Lower leg skin (tissue), 4 donors: Measurements from ENCODE around the gene RNF128. TPM values are rescaled to one million over a fixed set of nuclear protein-coding genes. Genes with fewer than 3 reads are reported as not detected.

ENCODE experiments used
- DNase-seq, 2 donors: peaks; one replicate each; pipeline ENCODE4 v3.0.0-alpha.2; 2019; ENCODE audit warnings: low spot score in 2 of 2
- H3K4me3 ChIP-seq: fragments of 200-600 bp; sonication (generic); 2 replicates; pipeline ENCODE4 v1.5.1; 2017; ENCODE audit warnings: mild to moderate bottlenecking, low read depth; ENCODE audit not compliant: poor library complexity, severe bottlenecking
- POLR2A ChIP-seq, 2 donors: fragments of 450-650 bp; IDR thresholded peaks; one replicate each; pipeline ENCODE4 v1.6.1; 2016 to 2017; ENCODE audit warnings: antibody characterized with exemption in 2 of 2, mild to moderate bottlenecking in 1 of 2, moderate library complexity in 1 of 2
- WGBS, 2 donors: methylation state at CpG; one replicate each; pipeline ENCODE4 v1.1.5; 2018; 5-methylcytosine and 5-hydroxymethylcytosine counted together
- intact Hi-C: fragments of 100-400 bp; cut with DNase I; formaldehyde crosslinking; loops from one replicate; pipeline ENCODE4 v1.15.0; 2023; ENCODE audit warnings: low total_unique reads
- total RNA-seq, 4 donors: library from RNA; depleted of rRNA; stranded (reverse); fragments of >200 nt; gene quantifications; one replicate each; pipeline ENCODE4 v1.1.0, GENCODE V29; 2016
- TF ChIP-seq, protein P1 (sequence below), 3 donors: fragments of 450-650 bp; IDR thresholded peaks; one replicate each; pipeline ENCODE4 v1.5.1; 2016; ENCODE audit warnings: antibody characterized with exemption in 3 of 3, mild to moderate bottlenecking in 3 of 3, moderate library complexity in 2 of 3

The RNF128 gene
- total RNA-seq, 4 donors from 2014 or later: 9.6 to 24.5 (median 16.0) TPM

- no peak overlapping the region for H3K4me3 ChIP-seq
- no peak for TF ChIP-seq POLR2A (IDR thresholded peaks at IDR 0.05)
- TF ChIP-seq, protein P1, sequence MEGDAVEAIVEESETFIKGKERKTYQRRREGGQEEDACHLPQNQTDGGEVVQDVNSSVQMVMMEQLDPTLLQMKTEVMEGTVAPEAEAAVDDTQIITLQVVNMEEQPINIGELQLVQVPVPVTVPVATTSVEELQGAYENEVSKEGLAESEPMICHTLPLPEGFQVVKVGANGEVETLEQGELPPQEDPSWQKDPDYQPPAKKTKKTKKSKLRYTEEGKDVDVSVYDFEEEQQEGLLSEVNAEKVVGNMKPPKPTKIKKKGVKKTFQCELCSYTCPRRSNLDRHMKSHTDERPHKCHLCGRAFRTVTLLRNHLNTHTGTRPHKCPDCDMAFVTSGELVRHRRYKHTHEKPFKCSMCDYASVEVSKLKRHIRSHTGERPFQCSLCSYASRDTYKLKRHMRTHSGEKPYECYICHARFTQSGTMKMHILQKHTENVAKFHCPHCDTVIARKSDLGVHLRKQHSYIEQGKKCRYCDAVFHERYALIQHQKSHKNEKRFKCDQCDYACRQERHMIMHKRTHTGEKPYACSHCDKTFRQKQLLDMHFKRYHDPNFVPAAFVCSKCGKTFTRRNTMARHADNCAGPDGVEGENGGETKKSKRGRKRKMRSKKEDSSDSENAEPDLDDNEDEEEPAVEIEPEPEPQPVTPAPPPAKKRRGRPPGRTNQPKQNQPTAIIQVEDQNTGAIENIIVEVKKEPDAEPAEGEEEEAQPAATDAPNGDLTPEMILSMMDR (IDR thresholded peaks at IDR 0.05): no peak
- no peak for DNase-seq
- intact Hi-C loops: no loop called here
- WGBS, 2 donors: 50 to 58% methylated on average over 3 of the region's 3 CpGs
These were observed 27.8 kb upstream of the RNF128 start for GRCh38 chrX:106698693-106699092.

GRCh38 chrX:106702636-106703035 is 23.9 kb upstream of the RNF128 start:
- 58 to 67% methylated on average over 1 of the region's 1 CpG for WGBS, 2 donors
- no peak overlapping the region for H3K4me3 ChIP-seq

GRCh38 chrX:106706466-106706865 is 20.0 kb upstream of the RNF128 start:
- DNase-seq: no peak
- intact Hi-C loops: no loop called here
- TF ChIP-seq POLR2A (IDR thresholded peaks at IDR 0.05): no peak
- H3K4me3 ChIP-seq: no peak overlapping the region
- WGBS, 2 donors: 95 to 98% methylated on average over 3 of the region's 3 CpGs

More at GRCh38 chrX:106702636-106703035, 23.9 kb upstream of the RNF128 start:
- no peak for DNase-seq
- no peak for TF ChIP-seq POLR2A (IDR thresholded peaks at IDR 0.05)
- TF ChIP-seq, protein P1 (IDR thresholded peaks at IDR 0.05): no peak
- intact Hi-C loops: no loop called here

DNA sequence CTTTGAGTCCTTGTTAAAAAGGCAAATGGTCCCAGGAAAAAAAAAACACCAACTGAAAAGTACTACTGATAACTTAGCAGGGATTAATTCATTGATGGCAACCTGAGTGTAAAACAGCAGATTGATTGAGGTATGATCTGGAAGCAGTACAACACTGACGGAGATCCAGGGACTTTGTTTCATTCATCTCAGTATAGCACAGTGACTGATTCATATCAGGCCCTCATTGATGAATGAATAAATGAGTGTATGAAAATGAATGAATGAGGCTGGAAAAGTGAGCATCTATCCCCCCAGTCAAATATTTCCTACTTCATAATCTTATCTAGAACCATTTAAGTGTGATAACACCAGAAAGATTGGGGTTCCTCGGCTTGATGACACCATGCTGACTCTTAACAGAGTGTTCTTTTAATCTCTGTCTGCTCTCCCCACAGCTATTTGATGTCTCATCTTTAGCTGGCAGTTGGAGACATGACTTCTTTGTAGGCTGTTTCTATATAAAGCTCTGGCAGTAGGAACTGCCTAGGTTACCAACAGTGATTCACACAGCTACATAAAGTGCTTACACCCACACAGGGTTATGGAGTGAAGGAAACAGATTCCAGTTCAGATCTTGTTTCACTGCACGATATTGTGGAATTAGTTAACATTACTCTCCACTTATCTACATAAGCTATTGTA is 18.6 kb upstream of the RNF128 start:
- DNase-seq: no peak
- 34 to 46% methylated on average over 3 of the region's 3 CpGs for WGBS, 2 donors
- no peak overlapping the region for H3K4me3 ChIP-seq

GRCh38 chrX:106710771-106711170 is 15.7 kb upstream of the RNF128 start:
- TF ChIP-seq POLR2A (IDR thresholded peaks at IDR 0.05): no peak
- TF ChIP-seq, protein P1 (IDR thresholded peaks at IDR 0.05): no peak
- DNase-seq: no peak
- no peak overlapping the region for H3K4me3 ChIP-seq
- intact Hi-C loops: no loop called here

More for the DNA sequence above, 18.6 kb upstream of the RNF128 start:
- no peak for TF ChIP-seq POLR2A (IDR thresholded peaks at IDR 0.05)
- TF ChIP-seq, protein P1 (IDR thresholded peaks at IDR 0.05): no peak
- intact Hi-C loops: no loop called here

GRCh38 chrX:106711375-106711774 is 15.1 kb upstream of the RNF128 start:
- intact Hi-C loops: no loop called here
- 63 to 77% methylated on average over 4 of the region's 4 CpGs for WGBS, 2 donors

More at GRCh38 chrX:106711375-106711774, 15.1 kb upstream of the RNF128 start:
- TF ChIP-seq, protein P1 (IDR thresholded peaks at IDR 0.05): no peak
- TF ChIP-seq POLR2A (IDR thresholded peaks at IDR 0.05): no peak
- no peak for DNase-seq
- no peak overlapping the region for H3K4me3 ChIP-seq
